Measurements from ENCODE around the gene CRCP.

GRCh38 chr7:66145400-66146104 lies 30.9 kb downstream of the CRCP start:
- no peak for TF ChIP-seq CTCF (IDR thresholded peaks at IDR 0.05; ENCODE audit: insufficient read depth, low read depth, low read length)
- TF ChIP-seq EZH2 (IDR thresholded peaks at IDR 0.05; ENCODE audit: insufficient read depth, low read length), result no peak

Measured in astrocyte (in vitro differentiated cells and primary cell).